ENCODE data around the gene RBKS. TPM values are rescaled to one million over a fixed set of nuclear protein-coding genes. Genes with fewer than 3 reads are reported as not detected.

The RBKS gene
- total RNA-seq, 4 donors from 2014 or later = 1.6 to 5.4 (median 3.3) TPM

DNA sequence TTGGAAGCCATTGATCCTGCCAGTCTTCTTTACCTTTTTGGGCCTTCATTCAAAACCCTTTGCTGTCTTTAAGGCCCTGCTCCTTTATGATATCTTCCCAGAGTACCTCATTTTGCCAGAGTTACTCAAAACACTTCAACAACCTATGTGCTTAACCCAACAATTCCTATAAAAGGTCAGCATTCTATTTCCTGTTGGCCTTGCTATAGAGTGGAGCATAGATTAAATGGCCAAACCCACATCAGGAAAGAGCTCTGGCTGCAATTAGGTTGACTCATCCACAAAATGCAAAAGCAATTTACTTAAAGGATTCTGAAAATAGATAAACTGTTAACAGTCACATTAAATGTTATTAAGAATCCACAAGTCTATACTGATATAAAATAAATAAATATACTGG lies 97.4 kb downstream of the RBKS start:
- H3K9me3 ChIP-seq = no peaks in the 10 kb centered on the region
- intact Hi-C loops (cut with DNase I; ENCODE audit: low total_unique reads) = no loop called here
- no peak overlapping the region for H3K27ac ChIP-seq
- no peak for DNase-seq
- no peaks in the 10 kb centered on the region for H3K4me1 ChIP-seq
- no peaks in the 10 kb centered on the region for H3K27me3 ChIP-seq
- H3K36me3 ChIP-seq = no peaks in the 10 kb centered on the region
- H3K4me3 ChIP-seq = no peak overlapping the region
- TF ChIP-seq POLR2A (IDR thresholded peaks at IDR 0.05) (no peak), CTCF (IDR thresholded peaks at IDR 0.05) (no peak)

DNA sequence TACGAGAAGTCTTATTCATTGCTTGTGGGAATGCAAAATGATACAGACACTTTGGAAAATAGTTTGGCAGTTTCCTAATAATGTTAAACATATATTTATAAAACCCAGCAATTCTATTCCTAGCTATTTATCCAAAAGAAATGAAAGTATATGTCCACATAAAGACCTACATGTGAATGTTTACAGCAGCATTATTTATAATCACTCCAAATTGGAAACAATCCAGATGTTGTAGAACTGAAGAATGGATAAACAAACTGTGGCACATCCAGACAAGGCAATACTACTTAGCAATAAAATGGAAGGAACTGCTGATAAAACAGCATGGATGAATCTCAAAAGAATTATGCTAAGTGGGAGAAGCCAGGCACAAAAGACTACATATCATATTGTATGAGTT lies 99.4 kb downstream of the RBKS start:
- Histone ChIP-seq H3K9me3 (no peaks in the 10 kb centered on the region), H3K4me3 (no peak overlapping the region), H3K36me3 (no peaks in the 10 kb centered on the region), H3K4me1 (no peaks in the 10 kb centered on the region), H3K27me3 (no peaks in the 10 kb centered on the region), H3K27ac (no peak overlapping the region)
- intact Hi-C loops (cut with DNase I; ENCODE audit: low total_unique reads) = no loop called here
- TF ChIP-seq POLR2A (IDR thresholded peaks at IDR 0.05) = no peak
- no peak for TF ChIP-seq CTCF (IDR thresholded peaks at IDR 0.05)
- no peak for DNase-seq

- TF ChIP-seq CTCF (IDR thresholded peaks at IDR 0.05) = no peak
- TF ChIP-seq POLR2A (IDR thresholded peaks at IDR 0.05) = no peak
- DNase-seq = no peak
- H3K4me1 ChIP-seq = no peaks in the 10 kb centered on the region
- H3K4me3 ChIP-seq = no peak overlapping the region
- no peaks in the 10 kb centered on the region for H3K9me3 ChIP-seq
- H3K36me3 ChIP-seq = no peaks in the 10 kb centered on the region
- peak overlapping the region in 1 of 2 donors; percentile 93 for H3K27ac ChIP-seq
- intact Hi-C loops (cut with DNase I; ENCODE audit: low total_unique reads) = no loop called here
- no peaks in the 10 kb centered on the region for H3K27me3 ChIP-seq
Measured at GRCh38 chr2:27782701-27783100, 107.5 kb downstream of the RBKS start.

- Histone ChIP-seq H3K36me3 (no peaks in the 10 kb centered on the region), H3K27me3 (no peaks in the 10 kb centered on the region), H3K27ac (peak overlapping the region in 1 of 2 donors; percentile 93), H3K9me3 (no peaks in the 10 kb centered on the region), H3K4me1 (no peaks in the 10 kb centered on the region), H3K4me3 (no peak overlapping the region)
- intact Hi-C loops (cut with DNase I; ENCODE audit: low total_unique reads) = no loop called here
- TF ChIP-seq POLR2A (IDR thresholded peaks at IDR 0.05) (no peak), CTCF (IDR thresholded peaks at IDR 0.05) (no peak)
- no peak for DNase-seq
Measured at GRCh38 chr2:27781496-27781895, 108.7 kb downstream of the RBKS start.

DNA sequence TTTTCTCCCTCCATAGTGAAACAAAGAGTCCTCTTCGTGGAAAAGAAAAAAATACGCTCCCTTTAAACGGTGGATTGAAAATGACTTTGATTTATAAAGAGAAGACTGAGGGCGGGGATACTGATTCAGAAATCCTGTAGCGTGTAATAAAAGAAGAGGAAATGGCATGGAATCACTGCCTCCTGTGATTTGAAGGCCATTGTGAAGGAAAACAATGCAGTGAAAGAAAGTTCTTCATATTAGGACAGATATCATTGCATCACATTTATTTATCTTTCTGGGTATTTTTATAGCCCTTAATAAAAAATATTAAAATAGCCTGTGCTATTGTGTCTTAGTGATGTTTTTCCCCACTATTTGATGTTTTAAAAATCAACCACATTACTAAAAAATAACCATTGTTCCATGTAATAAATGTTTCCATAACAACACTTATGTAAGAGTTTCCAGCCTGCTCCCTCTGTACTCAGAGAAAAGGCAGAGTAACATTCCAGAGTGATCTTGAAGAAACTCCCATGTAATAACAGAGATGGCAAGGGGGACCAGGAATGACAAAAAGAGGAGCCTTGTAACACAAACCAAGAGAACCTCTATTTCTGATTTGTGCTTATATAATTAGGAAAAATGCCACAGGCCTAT lies 110.7 kb downstream of the RBKS start:
- intact Hi-C loops (cut with DNase I; ENCODE audit: low total_unique reads) = no loop called here
- TF ChIP-seq CTCF (IDR thresholded peaks at IDR 0.05) (no peak), POLR2A (IDR thresholded peaks at IDR 0.05) (no peak)
- Histone ChIP-seq H3K4me1 (no peaks in the 10 kb centered on the region), H3K27ac (peak overlapping the region; percentile 73 to 93), H3K4me3 (no peak overlapping the region), H3K36me3 (no peaks in the 10 kb centered on the region), H3K27me3 (no peaks in the 10 kb centered on the region), H3K9me3 (no peaks in the 10 kb centered on the region)
- DNase-seq = no peak
